ENCODE measurements around the gene OR2A25. TPM values are rescaled to one million over a fixed set of nuclear protein-coding genes. Genes with fewer than 3 reads are reported as not detected.
A peak's percentile ranks its signal among the peaks of the same experiment; 100 is the strongest.

The OR2A25 gene
- polyA plus RNA-seq, 1 of the 3 experiments (the other 2 are of a cell fraction) = not detected

GRCh38 chr7:144036302-144036885 lies 33.2 kb upstream of the OR2A25 start:
- WGBS (ENCODE audit: low lambda C conversion rate) = 29% methylated on average over 1 of the region's 1 CpG
- peak overlapping the region; percentile 20; the same call in 1 of the 2 replicates for H2AFZ ChIP-seq (ENCODE audit: low read depth)
- H3K9me2 ChIP-seq = no peaks in the 10 kb centered on the region
- H3K36me3 ChIP-seq (replicated peaks in 1 of 2; ENCODE audit: control insufficient read depth in 1 of 2, insufficient read depth in 2 of 2, low read length in 1 of 2) = no peaks in the 10 kb centered on the region
- no peaks in the 10 kb centered on the region for H3K79me2 ChIP-seq (ENCODE audit: insufficient read depth)
- H3K4me2 ChIP-seq = no peak overlapping the region
- no peak for TF ChIP-seq TAF1 (IDR thresholded peaks at IDR 0.05; ENCODE audit: borderline replicate concordance, low read depth, low read length)
- no peak for TF ChIP-seq TEAD4 (IDR thresholded peaks at IDR 0.05; ENCODE audit: borderline replicate concordance, insufficient read depth)
- TF ChIP-seq YY1 (IDR thresholded peaks at IDR 0.05; ENCODE audit: low read depth) = no peak
- TF ChIP-seq JUND (IDR thresholded peaks at IDR 0.05) = no peak
- no peak for TF ChIP-seq RFX5 (IDR thresholded peaks at IDR 0.05; ENCODE audit: low read length)
- TF ChIP-seq MXI1 (IDR thresholded peaks at IDR 0.05; ENCODE audit: low read depth, low read length) = no peak
- TF ChIP-seq FOXJ3 (CRISPR knock-in tag; IDR thresholded peaks at IDR 0.05) = no peak
- TF ChIP-seq GATA2 (CRISPR knock-in tag; IDR thresholded peaks at IDR 0.05) = no peak
- no peak for TF ChIP-seq PBX3 (IDR thresholded peaks at IDR 0.05)
- TF ChIP-seq RCOR1 (IDR thresholded peaks at IDR 0.05; ENCODE audit: low read length) = no peak
- TF ChIP-seq IRF3 (IDR thresholded peaks at IDR 0.05; ENCODE audit: low read depth, low read length) = no peak
- no peaks in the 10 kb centered on the region for H3K4me1 ChIP-seq (ENCODE audit: control insufficient read depth in 1 of 2, insufficient read depth in 2 of 2, low read depth in 1 of 2, low read length in 1 of 2)
- no peak overlapping the region for H3K9ac ChIP-seq
- peaks cover 7% of the 10 kb centered on the region; the same call in 1 of the 2 replicates for H3K27me3 ChIP-seq (ENCODE audit: insufficient read depth)
- no peaks in the 10 kb centered on the region for H3F3A ChIP-seq (replicated peaks; ENCODE audit: insufficient read depth)
- no peak overlapping the region for H3K4me3 ChIP-seq (ENCODE audit: low read depth in 2 of 2, low read length in 1 of 2)
- H4K20me1 ChIP-seq (ENCODE audit: insufficient read depth) = no peaks in the 10 kb centered on the region
- ChIA-PET CTCF (interaction anchor here (0.6 to 1.9 kb wide), 2 partner anchors 9 to 10 kb away, joined by 3 to 7 read pairs; no protein-coding TSS in a partner anchor), POLR2A (no interaction called here)
- DNase-seq = no peak
- H3K9me3 ChIP-seq = no peaks in the 10 kb centered on the region
- H3K27ac ChIP-seq (ENCODE audit: low read depth in 2 of 2, low read length in 1 of 2) = no peak overlapping the region

- no peak overlapping the region for H3K9ac ChIP-seq
- H3K27ac ChIP-seq (ENCODE audit: low read depth in 2 of 2, low read length in 1 of 2) = no peak overlapping the region
- no peak for TF ChIP-seq PBX3 (IDR thresholded peaks at IDR 0.05)
- TF ChIP-seq ZBTB33 (IDR thresholded peaks at IDR 0.05; ENCODE audit: borderline replicate concordance, low read depth) = no peak
- no peak for TF ChIP-seq SMC3 (IDR thresholded peaks at IDR 0.05; ENCODE audit: low read depth, low read length)
- no peak for TF ChIP-seq CHD2 (IDR thresholded peaks at IDR 0.05; ENCODE audit: low read length, partially characterized antibody)
- no peak for TF ChIP-seq ELF1 (IDR thresholded peaks at IDR 0.05)
- TF ChIP-seq RXRA (IDR thresholded peaks at IDR 0.05; ENCODE audit: borderline replicate concordance, low read depth) = no peak
- TF ChIP-seq FOXJ3 (CRISPR knock-in tag; IDR thresholded peaks at IDR 0.05) = no peak
- TF ChIP-seq MEF2A (IDR thresholded peaks at IDR 0.05; ENCODE audit: borderline replicate concordance, low read depth) = no peak
- TF ChIP-seq TAF1 (IDR thresholded peaks at IDR 0.05; ENCODE audit: borderline replicate concordance, low read depth, low read length) = no peak
- no peak for TF ChIP-seq YY1 (IDR thresholded peaks at IDR 0.05; ENCODE audit: low read depth)
- no peak for TF ChIP-seq NFIC (IDR thresholded peaks at IDR 0.05; ENCODE audit: borderline replicate concordance)
- TF ChIP-seq FOSL2 (IDR thresholded peaks at IDR 0.05; ENCODE audit: borderline replicate concordance, low read depth) = no peak
- TF ChIP-seq EP300 (IDR thresholded peaks at IDR 0.05; ENCODE audit: borderline replicate concordance in 1 of 2, low read depth in 1 of 2, low read length in 1 of 2) = no peak
- no peak for TF ChIP-seq FOXM1 (IDR thresholded peaks at IDR 0.05; ENCODE audit: low read depth)
- H3K9me3 ChIP-seq = no peaks in the 10 kb centered on the region
- no peaks in the 10 kb centered on the region for H4K20me1 ChIP-seq (ENCODE audit: insufficient read depth)
- WGBS (ENCODE audit: low lambda C conversion rate) = 5% methylated on average over 1 of the region's 1 CpG
- H3F3A ChIP-seq (replicated peaks; ENCODE audit: insufficient read depth) = no peaks in the 10 kb centered on the region
- no peak overlapping the region for H3K4me3 ChIP-seq (ENCODE audit: low read depth in 2 of 2, low read length in 1 of 2)
- DNase-seq = no peak
- no peak overlapping the region for H3K4me2 ChIP-seq
- no peaks in the 10 kb centered on the region for H3K9me2 ChIP-seq
- no peaks in the 10 kb centered on the region for H3K36me3 ChIP-seq (replicated peaks in 1 of 2; ENCODE audit: control insufficient read depth in 1 of 2, insufficient read depth in 2 of 2, low read length in 1 of 2)
- POLR2A ChIA-PET = no interaction called here
- CTCF ChIA-PET = interaction anchor here (1.1 to 1.9 kb wide), 3 partner anchors 10 to 27 kb away, joined by 3 to 7 read pairs (median 4); no protein-coding TSS in a partner anchor
- no peaks in the 10 kb centered on the region for H3K4me1 ChIP-seq (ENCODE audit: control insufficient read depth in 1 of 2, insufficient read depth in 2 of 2, low read depth in 1 of 2, low read length in 1 of 2)
- no peak overlapping the region for H2AFZ ChIP-seq (ENCODE audit: low read depth)
- no peaks in the 10 kb centered on the region for H3K79me2 ChIP-seq (ENCODE audit: insufficient read depth)
- H3K27me3 ChIP-seq (ENCODE audit: insufficient read depth) = peaks cover 5% of the 10 kb centered on the region; the same call in 1 of the 2 replicates
Observed at GRCh38 chr7:144037414-144038035, 32.1 kb upstream of the OR2A25 start.
